MCF 10A (cell line): Measurements from ENCODE around the gene SLC45A3. TPM values are rescaled to one million over a fixed set of nuclear protein-coding genes. Genes with fewer than 3 reads are reported as not detected.

Experiments
- BruUV-seq: library from RNA; stranded (reverse); fragments of 400-500 nt; replicated peaks from 2 replicates; lab custom pipeline; 2021; lab: Mats Ljungman, UMichigan
- CTCF ChIA-PET: fragments of 300-600 bp; sonication (Branson Sonifier 250); formaldehyde crosslinking; extraction: SDS; loops from one replicate; lab custom pipeline; 2021; ENCODE audit warnings: antibody characterized with exemption, inconsistent platforms; lab: Yijun Ruan, JAX
- POLR2A ChIA-PET: fragments of 300-600, 350-650 bp; sonication (Branson Sonifier 250); formaldehyde crosslinking; extraction: SDS; loops from one replicate; lab custom pipeline; 2020; ENCODE audit warnings: antibody characterized with exemption, inconsistent platforms; lab: Yijun Ruan, JAX
- DNase-seq: peaks from one replicate; pipeline ENCODE4 v3.0.0-alpha.2; 2018; ENCODE audit not compliant: unreplicated experiment
- H3K27ac Mint-ChIP-seq: one replicate; pipeline ENCODE4 v1.8.0; 2022; ENCODE audit warnings: mild to moderate bottlenecking, low read depth, mixed read lengths; ENCODE audit not compliant: unreplicated experiment
- H3K27me3 Mint-ChIP-seq: one replicate; pipeline ENCODE4 v1.8.0; 2022; ENCODE audit warnings: mixed read lengths; ENCODE audit not compliant: insufficient read depth, unreplicated experiment
- H3K36me3 Mint-ChIP-seq: one replicate; pipeline ENCODE4 v1.8.0; 2022; ENCODE audit warnings: mild to moderate bottlenecking, moderate library complexity, mixed read lengths; ENCODE audit not compliant: insufficient read depth, unreplicated experiment
- H3K4me1 Mint-ChIP-seq: one replicate; pipeline ENCODE4 v1.8.0; 2022; ENCODE audit warnings: mixed read lengths; ENCODE audit not compliant: insufficient read depth, unreplicated experiment
- H3K4me3 Mint-ChIP-seq: one replicate; pipeline ENCODE4 v1.8.0; 2022; ENCODE audit warnings: mild to moderate bottlenecking, moderate library complexity, mixed read lengths; ENCODE audit not compliant: unreplicated experiment
- H3K9me3 Mint-ChIP-seq: one replicate; pipeline ENCODE4 v1.8.0; 2022; ENCODE audit warnings: mixed read lengths; ENCODE audit not compliant: unreplicated experiment
- intact Hi-C: fragments of 100-400 bp; cut with micrococcal nuclease; formaldehyde crosslinking; loops from 2 replicates; pipeline ENCODE4 v1.14.1; 2022
- total RNA-seq: library from RNA; stranded (reverse); gene quantifications from 2 replicates; pipeline ENCODE4 v1.2.3, GENCODE V29; 2022
- TF ChIP-seq, protein P1 (sequence below): fragments of 200-600 bp; IDR thresholded peaks from one replicate; pipeline ENCODE4 v1.8.0; 2022; ENCODE audit warnings: antibody characterized with exemption, mild to moderate bottlenecking; ENCODE audit not compliant: unreplicated experiment

Gene SLC45A3
- total RNA-seq, 1 experiment from 2014 or later = 3.1 TPM

- CTCF ChIA-PET = interaction anchor here (0.6 to 13.9 kb wide), 11 partner anchors 8 to 299 kb away, joined by 3 to 918 read pairs (median 58); no protein-coding TSS in a partner anchor
- peaks cover 7% of the 10 kb centered on the region for H3K36me3 Mint-ChIP-seq
- intact Hi-C loops = no loop called here
- H3K27ac Mint-ChIP-seq = no peak overlapping the region
- BruUV-seq = no TSS peak
- H3K4me3 Mint-ChIP-seq = no peak overlapping the region
- no peaks in the 10 kb centered on the region for H3K27me3 Mint-ChIP-seq
- H3K4me1 Mint-ChIP-seq = peaks cover 9% of the 10 kb centered on the region
- POLR2A ChIA-PET = interaction anchor here (1.5 to 8.5 kb wide), 4 partner anchors 40 to 76 kb away, joined by 3 to 203 read pairs (median 46); no protein-coding TSS in a partner anchor
- TF ChIP-seq, protein P1, sequence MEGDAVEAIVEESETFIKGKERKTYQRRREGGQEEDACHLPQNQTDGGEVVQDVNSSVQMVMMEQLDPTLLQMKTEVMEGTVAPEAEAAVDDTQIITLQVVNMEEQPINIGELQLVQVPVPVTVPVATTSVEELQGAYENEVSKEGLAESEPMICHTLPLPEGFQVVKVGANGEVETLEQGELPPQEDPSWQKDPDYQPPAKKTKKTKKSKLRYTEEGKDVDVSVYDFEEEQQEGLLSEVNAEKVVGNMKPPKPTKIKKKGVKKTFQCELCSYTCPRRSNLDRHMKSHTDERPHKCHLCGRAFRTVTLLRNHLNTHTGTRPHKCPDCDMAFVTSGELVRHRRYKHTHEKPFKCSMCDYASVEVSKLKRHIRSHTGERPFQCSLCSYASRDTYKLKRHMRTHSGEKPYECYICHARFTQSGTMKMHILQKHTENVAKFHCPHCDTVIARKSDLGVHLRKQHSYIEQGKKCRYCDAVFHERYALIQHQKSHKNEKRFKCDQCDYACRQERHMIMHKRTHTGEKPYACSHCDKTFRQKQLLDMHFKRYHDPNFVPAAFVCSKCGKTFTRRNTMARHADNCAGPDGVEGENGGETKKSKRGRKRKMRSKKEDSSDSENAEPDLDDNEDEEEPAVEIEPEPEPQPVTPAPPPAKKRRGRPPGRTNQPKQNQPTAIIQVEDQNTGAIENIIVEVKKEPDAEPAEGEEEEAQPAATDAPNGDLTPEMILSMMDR = no peak
- no peak for DNase-seq
- H3K9me3 Mint-ChIP-seq = no peaks in the 10 kb centered on the region
Observed at GRCh38 chr1:205661429-205662134, 18.7 kb downstream of the SLC45A3 start.

- H3K4me3 Mint-ChIP-seq = no peak overlapping the region
- ChIA-PET POLR2A (interaction anchor here (0.8 to 8.5 kb wide), 9 partner anchors 15 to 79 kb away, joined by 3 to 203 read pairs (median 11); partner anchors contain the start of gene ELK4), CTCF (interaction anchor here (0.6 to 13.9 kb wide), 37 partner anchors 9 to 1016 kb away, joined by 3 to 918 read pairs (median 23); partner anchors contain the start of genes ELK4 and SLC45A3)
- H3K27me3 Mint-ChIP-seq = no peaks in the 10 kb centered on the region
- H3K4me1 Mint-ChIP-seq = peaks cover 9% of the 10 kb centered on the region
- peaks cover 4% of the 10 kb centered on the region for H3K36me3 Mint-ChIP-seq
- H3K9me3 Mint-ChIP-seq = no peaks in the 10 kb centered on the region
- BruUV-seq = no TSS peak
- intact Hi-C loops = no loop called here
- TF ChIP-seq, protein P1 = no peak
- DNase-seq = no peak
- no peak overlapping the region for H3K27ac Mint-ChIP-seq
Observed at GRCh38 chr1:205660361-205660760, 19.9 kb downstream of the SLC45A3 start.

GRCh38 chr1:205658943-205659581 lies 21.2 kb downstream of the SLC45A3 start:
- Mint-ChIP-seq H3K9me3 (no peaks in the 10 kb centered on the region), H3K4me3 (no peak overlapping the region), H3K4me1 (peaks cover 1% of the 10 kb centered on the region), H3K36me3 (no peaks in the 10 kb centered on the region), H3K27me3 (no peaks in the 10 kb centered on the region), H3K27ac (no peak overlapping the region)
- ChIA-PET CTCF (interaction anchor here (0.5 to 13.9 kb wide), 89 partner anchors 11 to 1015 kb away, joined by 3 to 918 read pairs (median 6); partner anchors contain the start of genes ELK4, LEMD1, RAB29 and SLC45A3), POLR2A (interaction anchor here (0.6 to 8.5 kb wide), 17 partner anchors 23 to 318 kb away, joined by 3 to 203 read pairs (median 6); partner anchors contain the start of gene ELK4)
- intact Hi-C loops = loop anchor here (1.0 to 10.0 kb wide), 7 partner anchors 52 to 447 kb away; partner anchors contain the start of gene RAB29
- DNase-seq = peak; percentile 90
- BruUV-seq = no TSS peak
- TF ChIP-seq, protein P1 = peak; percentile 99
